ENCODE measurements around the gene SDHA.
"Not testable (repeated sequence)": the region's sequence is repeated elsewhere in the genome, so short reads cannot be mapped to it uniquely, and the experiment has no call there.

GRCh38 chr5:222951-223715 is 5.0 kb downstream of the SDHA start:
- TF ChIP-seq FOXJ3 (CRISPR knock-in tag; IDR thresholded peaks at IDR 0.05; ENCODE audit: borderline replicate concordance); EP300 (IDR thresholded peaks at IDR 0.05; ENCODE audit: low read depth in 2 of 2, low read length in 2 of 2); EP300 (CRISPR knock-in tag; IDR thresholded peaks at IDR 0.05; ENCODE audit: borderline replicate concordance); ZNF225 (CRISPR knock-in tag; IDR thresholded peaks at IDR 0.05); SMAD1 (CRISPR knock-in tag; IDR thresholded peaks at IDR 0.05; ENCODE audit: borderline replicate concordance, low read depth); NFE2L2 (IDR thresholded peaks at IDR 0.05; ENCODE audit: low read length): not testable (repeated sequence)
- TF ChIP-seq, protein P1, sequence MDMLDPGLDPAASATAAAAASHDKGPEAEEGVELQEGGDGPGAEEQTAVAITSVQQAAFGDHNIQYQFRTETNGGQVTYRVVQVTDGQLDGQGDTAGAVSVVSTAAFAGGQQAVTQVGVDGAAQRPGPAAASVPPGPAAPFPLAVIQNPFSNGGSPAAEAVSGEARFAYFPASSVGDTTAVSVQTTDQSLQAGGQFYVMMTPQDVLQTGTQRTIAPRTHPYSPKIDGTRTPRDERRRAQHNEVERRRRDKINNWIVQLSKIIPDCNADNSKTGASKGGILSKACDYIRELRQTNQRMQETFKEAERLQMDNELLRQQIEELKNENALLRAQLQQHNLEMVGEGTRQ (IDR thresholded peaks at IDR 0.05; ENCODE audit: low read depth, low read length) = not testable (repeated sequence)
- TF ChIP-seq, protein P1 (CRISPR knock-in tag; IDR thresholded peaks at IDR 0.05; ENCODE audit: borderline replicate concordance) = not testable (repeated sequence)
- TF ChIP-seq, protein P2, sequence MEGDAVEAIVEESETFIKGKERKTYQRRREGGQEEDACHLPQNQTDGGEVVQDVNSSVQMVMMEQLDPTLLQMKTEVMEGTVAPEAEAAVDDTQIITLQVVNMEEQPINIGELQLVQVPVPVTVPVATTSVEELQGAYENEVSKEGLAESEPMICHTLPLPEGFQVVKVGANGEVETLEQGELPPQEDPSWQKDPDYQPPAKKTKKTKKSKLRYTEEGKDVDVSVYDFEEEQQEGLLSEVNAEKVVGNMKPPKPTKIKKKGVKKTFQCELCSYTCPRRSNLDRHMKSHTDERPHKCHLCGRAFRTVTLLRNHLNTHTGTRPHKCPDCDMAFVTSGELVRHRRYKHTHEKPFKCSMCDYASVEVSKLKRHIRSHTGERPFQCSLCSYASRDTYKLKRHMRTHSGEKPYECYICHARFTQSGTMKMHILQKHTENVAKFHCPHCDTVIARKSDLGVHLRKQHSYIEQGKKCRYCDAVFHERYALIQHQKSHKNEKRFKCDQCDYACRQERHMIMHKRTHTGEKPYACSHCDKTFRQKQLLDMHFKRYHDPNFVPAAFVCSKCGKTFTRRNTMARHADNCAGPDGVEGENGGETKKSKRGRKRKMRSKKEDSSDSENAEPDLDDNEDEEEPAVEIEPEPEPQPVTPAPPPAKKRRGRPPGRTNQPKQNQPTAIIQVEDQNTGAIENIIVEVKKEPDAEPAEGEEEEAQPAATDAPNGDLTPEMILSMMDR (CRISPR knock-in tag; IDR thresholded peaks at IDR 0.05) = not testable (repeated sequence)
- TF ChIP-seq, protein P3, sequence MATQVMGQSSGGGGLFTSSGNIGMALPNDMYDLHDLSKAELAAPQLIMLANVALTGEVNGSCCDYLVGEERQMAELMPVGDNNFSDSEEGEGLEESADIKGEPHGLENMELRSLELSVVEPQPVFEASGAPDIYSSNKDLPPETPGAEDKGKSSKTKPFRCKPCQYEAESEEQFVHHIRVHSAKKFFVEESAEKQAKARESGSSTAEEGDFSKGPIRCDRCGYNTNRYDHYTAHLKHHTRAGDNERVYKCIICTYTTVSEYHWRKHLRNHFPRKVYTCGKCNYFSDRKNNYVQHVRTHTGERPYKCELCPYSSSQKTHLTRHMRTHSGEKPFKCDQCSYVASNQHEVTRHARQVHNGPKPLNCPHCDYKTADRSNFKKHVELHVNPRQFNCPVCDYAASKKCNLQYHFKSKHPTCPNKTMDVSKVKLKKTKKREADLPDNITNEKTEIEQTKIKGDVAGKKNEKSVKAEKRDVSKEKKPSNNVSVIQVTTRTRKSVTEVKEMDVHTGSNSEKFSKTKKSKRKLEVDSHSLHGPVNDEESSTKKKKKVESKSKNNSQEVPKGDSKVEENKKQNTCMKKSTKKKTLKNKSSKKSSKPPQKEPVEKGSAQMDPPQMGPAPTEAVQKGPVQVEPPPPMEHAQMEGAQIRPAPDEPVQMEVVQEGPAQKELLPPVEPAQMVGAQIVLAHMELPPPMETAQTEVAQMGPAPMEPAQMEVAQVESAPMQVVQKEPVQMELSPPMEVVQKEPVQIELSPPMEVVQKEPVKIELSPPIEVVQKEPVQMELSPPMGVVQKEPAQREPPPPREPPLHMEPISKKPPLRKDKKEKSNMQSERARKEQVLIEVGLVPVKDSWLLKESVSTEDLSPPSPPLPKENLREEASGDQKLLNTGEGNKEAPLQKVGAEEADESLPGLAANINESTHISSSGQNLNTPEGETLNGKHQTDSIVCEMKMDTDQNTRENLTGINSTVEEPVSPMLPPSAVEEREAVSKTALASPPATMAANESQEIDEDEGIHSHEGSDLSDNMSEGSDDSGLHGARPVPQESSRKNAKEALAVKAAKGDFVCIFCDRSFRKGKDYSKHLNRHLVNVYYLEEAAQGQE (IDR thresholded peaks at IDR 0.05; ENCODE audit: borderline replicate concordance in 1 of 2, low read depth in 1 of 2, low read length in 2 of 2) = not testable (repeated sequence)
